Measurements from ENCODE around the gene YBX2. TPM values are rescaled to one million over a fixed set of nuclear protein-coding genes. Genes with fewer than 3 reads are reported as not detected.
A peak's percentile ranks its signal among the peaks of the same experiment; 100 is the strongest.

YBX2 gene
- total RNA-seq, 1 donor from 2014 or later: not detected

DNA sequence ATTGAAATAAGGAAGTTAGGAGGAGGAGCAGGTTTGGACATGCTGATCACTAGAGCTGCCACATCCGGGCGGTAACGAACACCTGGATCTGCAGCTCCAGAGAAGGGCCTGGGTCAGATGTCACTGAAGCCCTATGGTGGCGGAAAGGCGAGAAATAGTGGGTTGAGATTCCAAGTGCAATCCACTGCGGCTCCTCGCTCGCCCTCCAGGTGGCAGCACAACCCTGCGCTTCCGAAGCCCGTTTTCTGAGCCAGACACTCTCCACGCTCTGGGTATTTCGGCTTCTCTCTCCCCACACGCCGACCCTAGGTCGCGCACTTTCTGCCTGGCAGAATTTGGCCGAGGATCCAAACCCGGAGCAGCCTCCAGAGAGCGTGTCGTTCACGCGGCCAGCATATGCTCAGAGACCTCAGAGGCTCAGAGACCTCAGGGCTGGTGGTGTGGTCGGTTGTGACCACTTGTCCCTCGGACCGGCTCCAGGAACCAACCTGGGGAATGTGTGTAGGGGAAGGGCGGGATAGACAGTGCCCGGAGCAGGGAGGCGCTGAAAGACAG, 13.8 kb downstream of the YBX2 start:
- H3K27me3 ChIP-seq: no peaks in the 10 kb centered on the region
- peaks cover 9 to 16% of the 10 kb centered on the region in 2 donors for H3K4me1 ChIP-seq
- H3K36me3 ChIP-seq: no peaks in the 10 kb centered on the region
- intact Hi-C loops (cut with DNase I): loop anchor here (1.0 to 2.0 kb wide), 4 partner anchors 16 to 66 kb away; partner anchors contain the start of gene ELP5
- peak in 1 of 2 donors; percentile 89 for DNase-seq (ENCODE audit: low spot score in 2 of 2)
- H3K4me3 ChIP-seq: peak overlapping the region; percentile 56
- TF ChIP-seq, protein P1, sequence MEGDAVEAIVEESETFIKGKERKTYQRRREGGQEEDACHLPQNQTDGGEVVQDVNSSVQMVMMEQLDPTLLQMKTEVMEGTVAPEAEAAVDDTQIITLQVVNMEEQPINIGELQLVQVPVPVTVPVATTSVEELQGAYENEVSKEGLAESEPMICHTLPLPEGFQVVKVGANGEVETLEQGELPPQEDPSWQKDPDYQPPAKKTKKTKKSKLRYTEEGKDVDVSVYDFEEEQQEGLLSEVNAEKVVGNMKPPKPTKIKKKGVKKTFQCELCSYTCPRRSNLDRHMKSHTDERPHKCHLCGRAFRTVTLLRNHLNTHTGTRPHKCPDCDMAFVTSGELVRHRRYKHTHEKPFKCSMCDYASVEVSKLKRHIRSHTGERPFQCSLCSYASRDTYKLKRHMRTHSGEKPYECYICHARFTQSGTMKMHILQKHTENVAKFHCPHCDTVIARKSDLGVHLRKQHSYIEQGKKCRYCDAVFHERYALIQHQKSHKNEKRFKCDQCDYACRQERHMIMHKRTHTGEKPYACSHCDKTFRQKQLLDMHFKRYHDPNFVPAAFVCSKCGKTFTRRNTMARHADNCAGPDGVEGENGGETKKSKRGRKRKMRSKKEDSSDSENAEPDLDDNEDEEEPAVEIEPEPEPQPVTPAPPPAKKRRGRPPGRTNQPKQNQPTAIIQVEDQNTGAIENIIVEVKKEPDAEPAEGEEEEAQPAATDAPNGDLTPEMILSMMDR (IDR thresholded peaks at IDR 0.05): peak; percentile 90 to 94 (median 94)
- H3K9me3 ChIP-seq: no peaks in the 10 kb centered on the region
- peak overlapping the region; percentile 73 to 81 for H3K27ac ChIP-seq

DNA sequence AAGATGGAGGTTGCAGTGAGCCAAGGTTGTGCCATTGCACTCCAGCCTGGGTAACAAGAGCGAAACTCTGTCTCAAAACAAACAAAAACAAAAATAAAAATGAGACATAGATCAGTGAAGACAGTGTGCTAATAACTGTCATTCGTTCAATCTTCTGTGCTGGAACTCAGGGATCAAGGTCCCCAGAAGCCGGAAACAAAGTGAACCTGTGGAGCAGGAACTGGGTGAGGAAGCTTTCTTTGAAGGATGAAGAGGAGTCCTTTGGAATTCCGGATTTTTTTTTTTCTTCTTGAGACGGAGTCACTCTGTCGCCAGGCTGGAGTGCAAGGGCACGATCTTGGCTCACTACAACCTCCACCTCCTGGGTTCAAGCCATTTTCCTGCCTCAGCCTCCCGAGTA, 15.0 kb downstream of the YBX2 start:
- Histone ChIP-seq H3K27ac (no peak overlapping the region), H3K4me1 (peaks cover 9 to 16% of the 10 kb centered on the region in 2 donors), H3K36me3 (no peaks in the 10 kb centered on the region), H3K27me3 (no peaks in the 10 kb centered on the region), H3K4me3 (no peak overlapping the region), H3K9me3 (no peaks in the 10 kb centered on the region)
- TF ChIP-seq, protein P1 (IDR thresholded peaks at IDR 0.05): no peak
- intact Hi-C loops (cut with DNase I): no loop called here
- no peak for DNase-seq (ENCODE audit: low spot score in 2 of 2)

DNA sequence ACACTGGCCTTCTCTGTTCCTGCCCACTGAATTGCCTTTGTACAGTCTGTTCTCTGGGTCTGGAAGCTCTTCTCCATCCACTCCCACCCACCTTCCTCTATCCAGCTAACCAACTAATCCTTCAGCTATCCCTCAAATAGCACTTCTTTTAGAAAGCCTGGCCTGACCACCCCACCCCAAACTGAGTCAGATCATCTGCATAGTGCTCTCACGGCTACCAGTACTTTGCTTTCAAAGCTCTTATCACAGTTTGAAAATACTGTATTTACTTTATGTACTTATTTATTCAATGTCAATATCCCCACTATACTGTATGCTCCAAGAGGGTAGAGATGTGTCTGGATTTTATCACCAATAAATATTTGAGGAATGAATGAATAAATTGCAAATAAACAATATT, 27.7 kb downstream of the YBX2 start:
- intact Hi-C loops (cut with DNase I): no loop called here
- Histone ChIP-seq H3K27ac (no peak overlapping the region), H3K27me3 (peaks cover 13% of the 10 kb centered on the region), H3K9me3 (no peaks in the 10 kb centered on the region), H3K4me1 (peaks cover 8% of the 10 kb centered on the region in 2 donors), H3K36me3 (no peaks in the 10 kb centered on the region), H3K4me3 (no peak overlapping the region)
- TF ChIP-seq, protein P1 (IDR thresholded peaks at IDR 0.05): no peak
- DNase-seq (ENCODE audit: low spot score in 2 of 2): no peak

DNA sequence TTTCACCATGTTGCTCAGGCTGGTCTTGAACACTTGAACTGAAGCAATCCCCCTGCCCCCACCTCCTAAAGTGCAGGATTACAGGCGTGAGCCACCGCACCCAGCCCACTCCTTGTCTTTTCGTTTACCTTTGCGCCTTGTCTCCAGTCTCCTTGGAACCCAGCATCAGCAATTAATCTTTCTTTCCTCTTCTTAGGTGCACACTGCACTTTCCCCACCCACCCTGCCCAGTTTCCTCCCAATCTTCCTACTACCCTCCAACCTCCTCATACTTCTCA, 30.7 kb downstream of the YBX2 start:
- no peak for DNase-seq (ENCODE audit: low spot score in 2 of 2)
- intact Hi-C loops (cut with DNase I): no loop called here
- Histone ChIP-seq H3K27me3 (peaks cover 17% of the 10 kb centered on the region), H3K4me1 (peaks cover 8 to 13% of the 10 kb centered on the region in 2 donors), H3K4me3 (peak overlapping the region in 1 of 2 donors; percentile 53), H3K36me3 (peaks cover 0 to 12% of the 10 kb centered on the region in 2 donors), H3K27ac (no peak overlapping the region), H3K9me3 (no peaks in the 10 kb centered on the region)
- TF ChIP-seq, protein P1 (IDR thresholded peaks at IDR 0.05): no peak

DNA sequence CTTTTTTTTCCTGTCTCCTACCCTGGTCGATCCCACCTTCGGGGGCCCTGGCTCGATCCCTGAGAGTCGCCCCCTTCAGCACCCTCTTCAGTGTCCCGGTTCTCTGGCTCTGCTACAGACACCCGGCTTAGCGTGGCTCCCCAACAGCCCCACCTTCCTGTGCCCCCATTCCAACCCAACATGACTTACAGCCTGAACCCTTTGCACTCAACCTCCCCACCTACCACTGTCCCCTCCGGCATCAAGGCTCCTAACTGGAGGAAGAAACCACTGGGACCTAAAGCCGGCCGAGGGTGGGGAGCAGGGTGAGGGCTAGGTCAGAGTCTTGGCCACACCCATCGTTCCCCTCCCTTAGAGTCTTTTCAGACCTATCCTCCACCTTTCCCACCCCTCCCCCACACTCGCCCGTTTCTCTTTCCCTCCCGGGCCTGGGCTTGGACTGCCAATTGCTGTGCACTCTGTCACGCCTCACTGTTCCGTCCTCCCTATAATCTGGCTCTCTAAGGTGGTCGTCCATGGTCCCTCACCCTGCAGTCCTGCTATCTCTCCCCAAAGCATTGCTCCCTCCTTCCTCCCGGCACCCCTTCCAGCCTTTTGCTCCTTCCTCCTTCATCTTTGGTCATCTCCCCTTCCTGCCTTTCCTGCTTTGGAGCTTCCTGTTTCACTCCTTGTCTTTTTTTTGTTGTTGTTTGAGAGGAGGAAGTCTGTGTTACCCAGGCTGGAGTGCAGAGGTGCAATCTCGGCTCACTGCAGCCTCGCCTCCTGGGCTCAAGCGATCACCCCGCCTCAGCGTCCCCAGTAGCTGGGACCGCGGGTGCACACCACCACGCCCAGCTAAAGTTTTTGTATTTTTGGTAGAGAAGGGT, 31.3 kb downstream of the YBX2 start:
- Histone ChIP-seq H3K27me3 (peaks cover 17% of the 10 kb centered on the region), H3K9me3 (no peaks in the 10 kb centered on the region), H3K36me3 (peaks cover 0 to 18% of the 10 kb centered on the region in 2 donors), H3K4me3 (peak overlapping the region; percentile 17 to 53), H3K4me1 (peaks cover 8 to 13% of the 10 kb centered on the region in 2 donors), H3K27ac (no peak overlapping the region)
- TF ChIP-seq, protein P1 (IDR thresholded peaks at IDR 0.05): no peak
- no peak for DNase-seq (ENCODE audit: low spot score in 2 of 2)
- intact Hi-C loops (cut with DNase I): no loop called here

All from ascending aorta (tissue), 2 donors.